Stomach (tissue), 9 donors: ENCODE results near the gene NLRP5. TPM values are rescaled to one million over a fixed set of nuclear protein-coding genes. Genes with fewer than 3 reads are reported as not detected.

Experiments used
- DNase-seq, 2 donors: peaks; one replicate each; pipeline versions ENCODE4 v3.0.0 to v3.0.0-alpha.2; 2013 to 2019
- H3K27ac ChIP-seq, 5 donors: fragments of 200-600 bp in 4 of 5; sonication (generic) in 4 of 5; one replicate each; pipeline ENCODE4 v1.5.1; 2013 to 2019; ENCODE audit warnings: mild to moderate bottlenecking in 1 of 5, moderate library complexity in 1 of 5
- H3K27me3 ChIP-seq, 3 donors: fragments of 200-600 bp; sonication (generic); one replicate each; pipeline ENCODE4 v1.5.1; 2017 to 2019; ENCODE audit warnings: mixed run types in 1 of 3
- H3K36me3 ChIP-seq, 4 donors: fragments of 200-600 bp; sonication (generic); 1 replicate in 3 of 4; 2 replicates in 1 of 4; pipeline ENCODE4 v1.5.1; 2016 to 2019
- H3K4me1 ChIP-seq, 4 donors: fragments of 200-600 bp; sonication (generic); one replicate each; pipeline ENCODE4 v1.5.1; 2016 to 2019
- H3K4me3 ChIP-seq, 4 donors: fragments of 200-600 bp; sonication (generic) in 3 of 4; one replicate each; pipeline ENCODE4 v1.5.1; 2016 to 2019; ENCODE audit warnings: mild to moderate bottlenecking in 1 of 4
- H3K9me3 ChIP-seq, 4 donors: fragments of 200-600 bp; sonication (generic); one replicate each; pipeline ENCODE4 v1.5.1; 2016 to 2019
- EP300 ChIP-seq: sonication (generic); formaldehyde crosslinking; IDR thresholded peaks from one replicate; pipeline ENCODE4 v1.6.1; 2017; ENCODE audit warnings: antibody characterized with exemption
- POLR2A ChIP-seq, 4 donors: fragments of 450-650 bp; IDR thresholded peaks; one replicate each; pipeline ENCODE4 v1.6.1; 2016; ENCODE audit warnings: antibody characterized with exemption in 4 of 4, control low read depth in 2 of 4, mild to moderate bottlenecking in 1 of 4, moderate library complexity in 1 of 4
- POLR2AphosphoS5 ChIP-seq, 3 donors: sonication (generic); formaldehyde crosslinking; IDR thresholded peaks; one replicate each; pipeline ENCODE4 v1.6.1; 2016; ENCODE audit warnings: antibody characterized with exemption in 3 of 3
- WGBS, 5 donors: extraction: QIAGEN DNeasy Blood & Tissue Kit in 3 of 5; methylation state at CpG; one replicate each; pipeline versions ENCODE4 v1.1.5 to v1.1.7; 2013 to 2018; 5-methylcytosine and 5-hydroxymethylcytosine counted together
- intact Hi-C: fragments of 100-400 bp; cut with DNase I; formaldehyde crosslinking; loops from one replicate; pipeline ENCODE4 v1.15.1; 2023; ENCODE audit warnings: low total_unique reads
- polyA plus RNA-seq, 3 donors: library from polyadenylated mRNA; stranded (reverse); fragments of 200-250 nt; gene quantifications; one replicate each; pipeline ENCODE4 v1.2.3, GENCODE V29; 2013
- total RNA-seq, 5 donors: library from RNA; depleted of rRNA; stranded (reverse); fragments of >200 nt; gene quantifications; one replicate each; pipeline versions ENCODE4 v1.1.0 to v1.2.3, GENCODE V29; 2014 to 2016
- TF ChIP-seq, protein P1 (sequence below), 7 experiments: fragments of 450-650 bp in 4 of 7; fragments of 200-600 bp in 3 of 7; sonication (generic) in 3 of 7; IDR thresholded peaks; one replicate each; pipeline ENCODE4 v1.5.1; 2016 to 2019; ENCODE audit warnings: antibody characterized with exemption in 7 of 7, control low read depth in 2 of 7, mild to moderate bottlenecking in 1 of 7
- donor health status: healthy with polysubstance abuse.
- donor health status: Bipolar disorder and iron deficiency.
- donor health status: healthy.

Gene NLRP5
- total and polyA plus RNA-seq, 8 donors: not detected

DNA sequence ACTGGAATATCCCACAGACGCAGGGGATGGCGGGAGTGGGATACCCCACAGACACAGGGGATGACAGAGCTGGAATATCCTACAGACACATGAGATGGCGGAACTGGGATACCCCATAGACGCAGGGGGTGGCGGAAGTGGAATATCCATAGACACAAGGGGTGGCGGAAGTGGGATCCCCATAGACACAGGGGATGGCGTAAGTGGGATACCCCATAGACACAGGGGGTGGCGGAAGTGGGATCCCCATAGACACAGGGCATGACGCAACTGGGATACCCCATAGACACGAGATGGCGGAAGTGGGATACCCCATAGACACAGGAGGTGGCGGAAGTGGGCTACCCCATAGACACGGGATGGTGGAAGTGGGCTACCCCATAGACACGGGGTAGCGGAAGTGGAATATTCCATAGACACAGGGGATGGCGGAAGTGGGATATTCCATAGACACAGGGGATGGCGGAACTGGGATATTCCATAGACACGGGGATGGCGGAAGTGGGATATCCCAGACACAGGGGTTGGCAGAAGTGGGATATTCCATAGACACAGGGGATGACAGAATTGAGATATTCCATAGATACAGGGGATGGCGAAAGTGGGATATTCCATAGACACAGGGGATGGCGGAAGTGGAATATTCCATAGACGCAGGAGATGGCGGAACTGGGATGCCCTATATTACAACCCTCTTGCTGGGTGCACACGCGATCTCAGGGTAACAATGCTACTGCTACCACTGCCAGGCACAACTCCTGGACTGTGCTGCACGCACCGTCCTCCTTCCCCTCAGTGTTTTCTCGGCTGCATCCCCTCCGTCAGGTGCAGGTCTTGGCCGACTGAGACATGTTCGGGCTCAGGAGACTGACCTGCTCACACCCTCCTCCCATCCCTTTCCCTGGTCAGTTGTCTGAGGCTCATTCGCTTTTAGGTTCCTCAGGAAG is 106.4 kb downstream of the NLRP5 start:
- no peak overlapping the region for H3K4me3 ChIP-seq
- no peak for TF ChIP-seq POLR2A (IDR thresholded peaks at IDR 0.05)
- no peak for TF ChIP-seq POLR2AphosphoS5 (IDR thresholded peaks at IDR 0.05)
- no peak for TF ChIP-seq EP300
- TF ChIP-seq, protein P1, sequence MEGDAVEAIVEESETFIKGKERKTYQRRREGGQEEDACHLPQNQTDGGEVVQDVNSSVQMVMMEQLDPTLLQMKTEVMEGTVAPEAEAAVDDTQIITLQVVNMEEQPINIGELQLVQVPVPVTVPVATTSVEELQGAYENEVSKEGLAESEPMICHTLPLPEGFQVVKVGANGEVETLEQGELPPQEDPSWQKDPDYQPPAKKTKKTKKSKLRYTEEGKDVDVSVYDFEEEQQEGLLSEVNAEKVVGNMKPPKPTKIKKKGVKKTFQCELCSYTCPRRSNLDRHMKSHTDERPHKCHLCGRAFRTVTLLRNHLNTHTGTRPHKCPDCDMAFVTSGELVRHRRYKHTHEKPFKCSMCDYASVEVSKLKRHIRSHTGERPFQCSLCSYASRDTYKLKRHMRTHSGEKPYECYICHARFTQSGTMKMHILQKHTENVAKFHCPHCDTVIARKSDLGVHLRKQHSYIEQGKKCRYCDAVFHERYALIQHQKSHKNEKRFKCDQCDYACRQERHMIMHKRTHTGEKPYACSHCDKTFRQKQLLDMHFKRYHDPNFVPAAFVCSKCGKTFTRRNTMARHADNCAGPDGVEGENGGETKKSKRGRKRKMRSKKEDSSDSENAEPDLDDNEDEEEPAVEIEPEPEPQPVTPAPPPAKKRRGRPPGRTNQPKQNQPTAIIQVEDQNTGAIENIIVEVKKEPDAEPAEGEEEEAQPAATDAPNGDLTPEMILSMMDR (IDR thresholded peaks at IDR 0.05): no peak
- H3K9me3 ChIP-seq: no peaks in the 10 kb centered on the region
- intact Hi-C loops: no loop called here
- H3K36me3 ChIP-seq: peaks cover 22 to 88% (median 79%) of the 10 kb centered on the region in 4 donors
- no peaks in the 10 kb centered on the region for H3K27me3 ChIP-seq
- no peak overlapping the region for H3K27ac ChIP-seq
- no peak for DNase-seq
- WGBS, 5 donors: 96 to 99% (median 98%) methylated on average over 32 of the region's 32 CpGs
- peaks cover 0 to 36% (median 22%) of the 10 kb centered on the region in 4 donors for H3K4me1 ChIP-seq

DNA sequence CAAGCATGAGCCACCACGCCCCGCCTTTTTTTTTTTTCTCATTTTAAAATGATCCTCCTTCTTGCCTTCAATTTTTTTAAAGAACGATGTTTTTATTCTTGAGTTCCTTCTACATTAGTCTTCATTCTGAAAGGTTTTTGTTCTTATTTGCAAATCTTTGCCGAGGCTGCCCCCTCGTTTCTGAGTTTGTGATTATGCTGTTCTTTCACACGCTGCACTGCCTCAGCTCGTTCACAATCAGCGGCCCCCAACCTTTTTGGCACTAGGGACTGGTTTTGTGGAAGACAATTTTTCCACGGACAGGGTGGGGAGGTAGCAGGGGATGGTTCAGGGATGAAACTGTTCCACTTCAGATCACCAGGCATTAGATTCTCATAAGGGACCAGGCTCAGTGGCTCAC is 107.9 kb downstream of the NLRP5 start:
- Histone ChIP-seq H3K4me1 (peaks cover 0 to 39% (median 25%) of the 10 kb centered on the region in 4 donors), H3K27ac (no peak overlapping the region), H3K9me3 (no peaks in the 10 kb centered on the region), H3K4me3 (no peak overlapping the region), H3K36me3 (peaks cover 18 to 87% (median 79%) of the 10 kb centered on the region in 4 donors), H3K27me3 (no peaks in the 10 kb centered on the region)
- 81 to 97% (median 84%) methylated on average over 9 of the region's 9 CpGs for WGBS, 5 donors
- no peak for DNase-seq
- TF ChIP-seq, protein P1 (IDR thresholded peaks at IDR 0.05): no peak
- TF ChIP-seq POLR2A (IDR thresholded peaks at IDR 0.05): no peak
- no peak for TF ChIP-seq EP300
- TF ChIP-seq POLR2AphosphoS5 (IDR thresholded peaks at IDR 0.05): no peak
- intact Hi-C loops: no loop called here

DNA sequence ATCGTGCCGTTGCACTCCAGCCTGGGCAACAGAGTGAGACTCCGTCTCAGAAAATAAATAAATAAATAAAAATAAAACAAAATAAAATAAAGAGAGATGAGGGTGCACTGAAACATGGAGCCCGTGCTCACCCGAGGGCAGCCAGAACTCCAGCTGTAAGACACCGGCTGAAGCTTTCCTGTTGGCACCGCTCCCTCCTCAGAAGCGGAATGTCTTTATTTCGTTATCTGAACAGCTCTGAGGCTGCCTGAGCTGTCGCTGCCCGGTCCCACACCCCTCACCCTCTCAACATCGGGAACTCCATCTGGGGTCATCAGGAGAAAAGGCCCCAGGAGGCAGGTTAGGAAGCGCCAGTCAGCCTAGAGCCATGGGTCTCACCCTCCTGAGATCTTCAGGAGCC is 110.1 kb downstream of the NLRP5 start:
- Histone ChIP-seq H3K36me3 (peaks cover 18 to 84% (median 77%) of the 10 kb centered on the region in 4 donors), H3K27me3 (no peaks in the 10 kb centered on the region), H3K27ac (no peak overlapping the region), H3K9me3 (no peaks in the 10 kb centered on the region), H3K4me3 (no peak overlapping the region), H3K4me1 (peaks cover 0 to 22% (median 16%) of the 10 kb centered on the region in 4 donors)
- WGBS, 5 donors: 48 to 70% (median 63%) methylated on average over 13 of the region's 13 CpGs
- intact Hi-C loops: loop anchor here (5.0 kb wide), 1 partner anchor 66 kb away; no protein-coding TSS in a partner anchor
- no peak for TF ChIP-seq EP300
- TF ChIP-seq, protein P1 (IDR thresholded peaks at IDR 0.05): no peak
- no peak for TF ChIP-seq POLR2A (IDR thresholded peaks at IDR 0.05)
- TF ChIP-seq POLR2AphosphoS5 (IDR thresholded peaks at IDR 0.05): no peak
- DNase-seq: no peak

DNA sequence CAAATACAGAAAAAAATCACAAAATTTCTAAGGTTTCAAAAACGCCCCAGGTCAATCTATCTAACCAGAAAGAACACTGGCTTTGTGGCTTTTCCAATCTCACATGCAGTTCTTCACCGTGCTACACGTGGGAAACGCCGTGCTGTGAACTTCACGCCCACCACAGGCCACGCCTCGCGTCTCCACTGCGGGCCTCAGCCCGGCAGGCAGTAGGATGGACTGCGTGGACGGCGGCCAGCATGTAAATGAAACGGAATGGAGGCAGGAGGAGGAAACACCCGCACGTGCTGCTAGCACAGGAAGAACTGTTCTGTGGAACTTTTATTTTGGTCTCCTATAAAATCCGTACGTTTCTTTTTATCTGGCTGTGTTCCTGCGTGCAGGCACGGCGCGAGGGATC is 110.7 kb downstream of the NLRP5 start:
- 61 to 86% (median 79%) methylated on average over 23 of the region's 23 CpGs for WGBS, 5 donors
- Histone ChIP-seq H3K4me3 (no peak overlapping the region), H3K36me3 (peaks cover 24 to 91% (median 84%) of the 10 kb centered on the region in 4 donors), H3K27me3 (no peaks in the 10 kb centered on the region), H3K4me1 (peaks cover 0 to 20% (median 15%) of the 10 kb centered on the region in 4 donors), H3K9me3 (no peaks in the 10 kb centered on the region), H3K27ac (no peak overlapping the region)
- no peak for DNase-seq
- TF ChIP-seq, protein P1 (IDR thresholded peaks at IDR 0.05): no peak
- TF ChIP-seq POLR2A (IDR thresholded peaks at IDR 0.05) (no peak), POLR2AphosphoS5 (IDR thresholded peaks at IDR 0.05) (no peak)
- intact Hi-C loops: loop anchor here (5.0 kb wide), 1 partner anchor 65 kb away; no protein-coding TSS in a partner anchor
